Left cardiac atrium (tissue), 4 donors: ENCODE results near the gene IRF9. TPM values are rescaled to one million over a fixed set of nuclear protein-coding genes. Genes with fewer than 3 reads are reported as not detected.

Source experiments
- ATAC-seq, 2 donors: fragments of 200-7000 bp; cut with Tn5 transposase; one replicate each; pipeline ENCODE4 v1.9.1; 2020; ENCODE audit warnings: mild to moderate bottlenecking in 2 of 2, moderate library complexity in 2 of 2
- DNase-seq: peaks from one replicate; pipeline ENCODE4 v3.0.0-alpha.2; 2020
- intact Hi-C, 2 donors: fragments of 100-400 bp; cut with DNase I; formaldehyde crosslinking; loops; one replicate each; pipeline versions ENCODE4 v1.14.1 to v1.15.1; 2022 to 2023
- total RNA-seq, 2 donors: library from RNA; stranded (reverse); fragmentation: NEBNext Ultra II Directional; extraction: Animal tissue kit (Norgen Biotek cat#: 25700); gene quantifications; one replicate each; pipeline ENCODE4 v1.2.1, GENCODE V29; 2021
- donor health status: DM: no; HTN: yes; CAD: no.
- donor health status: DM: no; HTN: yes; CAD: no; lungs with severe emphysema.
- donor health status: DM: yes; HTN: yes; CAD: no.
- donor health status: Dilated cardiomyopathy.

IRF9 gene
- total RNA-seq, 2 donors from 2014 or later: 44.7 to 84.6 TPM

- intact Hi-C loops: loop anchor here in 1 of 2 donors (5.0 kb wide), 1 partner anchor 34 kb away; the partner anchor contains the start of genes DCAF11 and NRL
- ATAC-seq: no peak
- DNase-seq: no peak
These were observed 15.2 kb upstream of the IRF9 start for GRCh38 chr14:24145690-24146452.

- DNase-seq (peak; percentile 96), ATAC-seq (peak; percentile 84 to 88)
- intact Hi-C loops: loop anchor here in 1 of 2 donors (5.0 kb wide), 1 partner anchor 34 kb away; the partner anchor contains the start of genes DCAF11 and NRL
These were observed 14.6 kb upstream of the IRF9 start, which contains the start of gene PSME2 for GRCh38 chr14:24146453-24146977. TSS of gene PSME2 (minus strand) at chr14:24146610. CDS start at chr14:24146581, 29 bp downstream.

- intact Hi-C loops: loop anchor here in 1 of 2 donors (5.0 kb wide), 1 partner anchor 35 kb away; the partner anchor contains the start of genes DCAF11 and NRL
- DNase-seq (peak; percentile 99), ATAC-seq (peak; percentile 95 to 96)
These were observed 13.9 kb upstream of the IRF9 start, which contains the start of gene RNF31 for GRCh38 chr14:24146978-24147760. TSS of gene RNF31 (plus strand) at chr14:24147498. CDS start at chr14:24147699, 201 bp downstream.

GRCh38 chr14:24147761-24148428 lies 13.2 kb upstream of the IRF9 start:
- DNase-seq (no peak), ATAC-seq (peak in 1 of 2 donors; percentile 0)
- intact Hi-C loops: loop anchor here in 1 of 2 donors (5.0 kb wide), 1 partner anchor 36 kb away; the partner anchor contains the start of genes DCAF11 and NRL

GRCh38 chr14:24149302-24149969 lies 11.6 kb upstream of the IRF9 start:
- intact Hi-C loops: loop anchor here in 1 of 2 donors (5.0 kb wide), 1 partner anchor 37 kb away; the partner anchor contains the start of genes DCAF11 and NRL
- DNase-seq: peak; percentile 21

GRCh38 chr14:24150061-24150460 lies 11.0 kb upstream of the IRF9 start:
- DNase-seq: peak; percentile 18
- no peak for ATAC-seq
- intact Hi-C loops: no loop called here

More at GRCh38 chr14:24149302-24149969, 11.6 kb upstream of the IRF9 start:
- no peak for ATAC-seq

- intact Hi-C loops: no loop called here
- ATAC-seq (no peak), DNase-seq (peak; percentile 18)
These were observed 10.5 kb upstream of the IRF9 start for GRCh38 chr14:24150567-24150966.

- intact Hi-C loops: no loop called here
- no peak for DNase-seq
- no peak for ATAC-seq
These were observed 10.1 kb upstream of the IRF9 start for GRCh38 chr14:24150993-24151392.

GRCh38 chr14:24151404-24152080 lies 9.5 kb upstream of the IRF9 start:
- ATAC-seq (no peak), DNase-seq (peak; percentile 21)
- intact Hi-C loops: no loop called here

- intact Hi-C loops: no loop called here
- DNase-seq (no peak), ATAC-seq (no peak)
These were observed 6.0 kb upstream of the IRF9 start for GRCh38 chr14:24155100-24155499.

GRCh38 chr14:24156840-24157239 lies 4.2 kb upstream of the IRF9 start:
- ATAC-seq (no peak), DNase-seq (no peak)
- intact Hi-C loops: no loop called here

GRCh38 chr14:24157331-24157730 lies 3.7 kb upstream of the IRF9 start:
- intact Hi-C loops: no loop called here
- ATAC-seq: no peak
- no peak for DNase-seq

- ATAC-seq (no peak), DNase-seq (peak; percentile 24)
- intact Hi-C loops: no loop called here
These were observed 1.1 kb upstream of the IRF9 start for GRCh38 chr14:24159777-24160498.

- peak; percentile 17 for DNase-seq
- peak; percentile 1 to 2 for ATAC-seq
- intact Hi-C loops: no loop called here
These were observed 591 bp upstream of the IRF9 start for GRCh38 chr14:24160499-24160849.

- intact Hi-C loops: no loop called here
- ATAC-seq (peak in 1 of 2 donors; percentile 27), DNase-seq (no peak)
These were observed 1.0 kb downstream of the IRF9 start for GRCh38 chr14:24162093-24162492.

GRCh38 chr14:24164518-24164991 lies 3.5 kb downstream of the IRF9 start:
- intact Hi-C loops: no loop called here
- ATAC-seq (no peak), DNase-seq (no peak)

- DNase-seq (no peak), ATAC-seq (no peak)
- intact Hi-C loops: no loop called here
These were observed 4.7 kb downstream of the IRF9 start for GRCh38 chr14:24165785-24166184.
